Bronchial epithelial cell (primary cell): ENCODE data around the gene FARSB. TPM values are rescaled to one million over a fixed set of nuclear protein-coding genes. Genes with fewer than 3 reads are reported as not detected.

Experiments used
- DNase-seq: peaks from one replicate; pipeline ENCODE4 v3.0.0-alpha.2; 2010; ENCODE audit warnings: low read depth
- FAIRE-seq: peaks from 2 replicates; lab custom pipeline; 2011; peaks lifted over from hg19 to GRCh38; lab: Jason Lieb, UNC
- H3K27me3 ChIP-seq: 2 replicates; pipeline ENCODE4 v1.5.1; 2011; ENCODE audit warnings: low read length; ENCODE audit not compliant: control insufficient read depth, insufficient read depth
- H3K36me3 ChIP-seq: 2 replicates; pipeline ENCODE4 v1.5.1; 2011; ENCODE audit warnings: low read length; ENCODE audit not compliant: control insufficient read depth, insufficient read depth
- H3K4me3 ChIP-seq: 2 replicates; pipeline ENCODE4 v1.5.1; 2011; ENCODE audit warnings: mild to moderate bottlenecking, low read depth, low read length, control low read depth
- total RNA-seq: library from RNA; depleted of rRNA; stranded (reverse); fragments of >200 nt; gene quantifications from 2 replicates; pipeline ENCODE4 v1.2.1, GENCODE V29; 2014
- TF ChIP-seq, protein P1 (sequence below): IDR thresholded peaks from 2 replicates; pipeline ENCODE4 v1.5.1; 2011; ENCODE audit warnings: mild to moderate bottlenecking, moderate library complexity, low read length, control low read depth, inconsistent platforms; ENCODE audit not compliant: insufficient read depth, severe bottlenecking

The FARSB gene
- total RNA-seq, 1 donor from 2014 or later = 12.9 TPM

DNA sequence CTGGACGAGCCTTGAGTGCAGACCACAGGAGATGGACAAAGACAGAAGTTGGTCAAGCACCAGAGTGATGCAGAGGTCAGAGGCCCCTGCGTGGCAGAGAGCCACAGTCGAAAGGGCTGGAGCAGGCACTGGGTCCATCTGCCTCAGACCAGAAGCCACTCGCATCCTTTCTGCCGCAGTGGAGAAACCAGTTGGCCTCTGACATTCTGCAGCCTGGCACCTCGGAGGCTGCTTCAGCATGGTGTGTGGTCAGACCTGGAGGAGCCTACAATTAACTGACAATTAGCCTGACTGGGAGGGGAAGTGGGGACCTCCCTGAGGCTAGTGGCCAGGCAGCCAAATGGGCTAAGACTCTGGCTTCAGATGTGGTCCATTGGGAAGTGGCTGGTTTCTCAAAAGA is 120.4 kb downstream of the FARSB start:
- DNase-seq (no peak), FAIRE-seq (peak; percentile 18)
- Histone ChIP-seq H3K27me3 (no peaks in the 10 kb centered on the region), H3K4me3 (no peak overlapping the region), H3K36me3 (no peaks in the 10 kb centered on the region)
- TF ChIP-seq, protein P1, sequence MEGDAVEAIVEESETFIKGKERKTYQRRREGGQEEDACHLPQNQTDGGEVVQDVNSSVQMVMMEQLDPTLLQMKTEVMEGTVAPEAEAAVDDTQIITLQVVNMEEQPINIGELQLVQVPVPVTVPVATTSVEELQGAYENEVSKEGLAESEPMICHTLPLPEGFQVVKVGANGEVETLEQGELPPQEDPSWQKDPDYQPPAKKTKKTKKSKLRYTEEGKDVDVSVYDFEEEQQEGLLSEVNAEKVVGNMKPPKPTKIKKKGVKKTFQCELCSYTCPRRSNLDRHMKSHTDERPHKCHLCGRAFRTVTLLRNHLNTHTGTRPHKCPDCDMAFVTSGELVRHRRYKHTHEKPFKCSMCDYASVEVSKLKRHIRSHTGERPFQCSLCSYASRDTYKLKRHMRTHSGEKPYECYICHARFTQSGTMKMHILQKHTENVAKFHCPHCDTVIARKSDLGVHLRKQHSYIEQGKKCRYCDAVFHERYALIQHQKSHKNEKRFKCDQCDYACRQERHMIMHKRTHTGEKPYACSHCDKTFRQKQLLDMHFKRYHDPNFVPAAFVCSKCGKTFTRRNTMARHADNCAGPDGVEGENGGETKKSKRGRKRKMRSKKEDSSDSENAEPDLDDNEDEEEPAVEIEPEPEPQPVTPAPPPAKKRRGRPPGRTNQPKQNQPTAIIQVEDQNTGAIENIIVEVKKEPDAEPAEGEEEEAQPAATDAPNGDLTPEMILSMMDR = no peak

DNA sequence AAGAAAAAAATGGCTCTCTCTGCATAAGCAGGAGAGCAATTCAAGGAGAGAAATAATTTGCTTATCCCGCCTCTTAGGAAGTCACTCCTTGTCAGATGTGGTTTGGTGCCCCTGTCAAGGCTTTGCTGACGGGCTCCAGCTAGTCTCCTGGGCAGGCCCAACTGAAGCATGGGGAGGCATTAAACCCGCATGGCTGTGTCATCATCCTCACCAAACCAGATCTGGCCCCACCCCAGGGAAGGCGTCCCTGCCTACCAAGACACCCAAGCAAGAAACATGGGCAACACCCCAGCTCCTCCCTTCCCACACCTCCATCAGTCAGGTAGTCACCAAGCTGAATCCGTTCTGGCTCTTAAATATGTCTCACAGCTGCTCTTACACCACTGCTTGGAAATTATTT is 123.6 kb downstream of the FARSB start:
- no peak overlapping the region for H3K4me3 ChIP-seq
- FAIRE-seq = peak; percentile 98

DNA sequence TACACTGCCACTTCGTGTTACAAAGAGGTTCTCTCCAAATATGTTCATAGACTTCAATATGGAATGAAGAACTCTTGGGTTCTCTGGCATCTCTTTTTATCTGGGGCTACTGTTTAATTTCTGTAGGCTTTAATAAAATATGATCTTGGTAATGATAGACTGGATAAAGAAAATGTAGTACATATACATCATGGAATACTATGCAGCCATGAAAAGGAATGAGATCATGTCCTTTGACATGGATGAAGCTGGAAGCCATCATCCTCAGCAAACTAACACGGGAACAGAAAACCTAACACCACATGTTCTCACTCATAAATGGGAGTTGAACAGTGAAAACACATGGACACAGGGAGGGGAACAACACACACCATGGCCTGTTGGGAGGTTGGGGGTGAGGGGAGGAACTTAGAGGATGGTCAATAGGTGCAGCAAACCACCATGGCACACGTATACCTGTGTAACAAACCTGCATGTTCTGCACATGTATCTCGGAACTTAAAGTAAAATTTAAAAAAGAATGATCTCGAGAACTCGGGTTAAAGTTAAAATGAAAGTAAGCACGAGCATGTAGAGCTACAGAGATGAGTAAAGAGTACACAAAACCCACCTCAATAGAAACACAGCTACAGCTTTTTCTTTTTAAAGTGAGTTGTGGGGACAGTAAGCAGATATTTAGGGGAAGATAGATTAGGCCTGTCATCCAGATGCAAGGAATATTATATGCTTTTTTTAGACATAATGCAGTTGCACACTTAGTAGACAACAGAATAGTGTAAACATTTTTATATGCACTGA is 129.2 kb downstream of the FARSB start:
- no peak for DNase-seq
- Histone ChIP-seq H3K4me3 (no peak overlapping the region), H3K36me3 (peaks cover 2% of the 10 kb centered on the region), H3K27me3 (no peaks in the 10 kb centered on the region)
- TF ChIP-seq, protein P1 = no peak
- FAIRE-seq = no peak

More for the DNA sequence above, 123.6 kb downstream of the FARSB start:
- H3K27me3 ChIP-seq = no peaks in the 10 kb centered on the region
- H3K36me3 ChIP-seq = no peaks in the 10 kb centered on the region
- DNase-seq = peak; percentile 70
- TF ChIP-seq, protein P1 = no peak

DNA sequence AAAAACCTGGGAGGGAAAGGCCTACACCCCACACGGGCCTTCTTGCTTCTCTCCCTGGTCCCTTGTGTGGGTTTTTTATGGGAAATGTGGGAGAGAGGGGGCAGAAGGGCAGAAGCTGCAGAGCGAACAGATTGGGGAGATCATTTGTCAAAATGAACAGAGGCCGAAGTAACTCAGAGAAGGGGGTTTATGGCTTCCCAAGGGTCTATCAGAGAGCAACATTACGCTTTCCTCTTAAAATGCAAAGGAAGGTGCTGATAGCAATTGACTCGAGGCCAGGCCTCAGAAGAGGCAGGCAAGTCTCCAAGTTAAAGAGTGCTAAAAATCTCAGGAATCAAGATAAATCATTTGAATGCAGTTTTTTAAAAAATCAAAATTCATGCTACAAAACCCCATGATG is 130.1 kb downstream of the FARSB start:
- DNase-seq (no peak), FAIRE-seq (no peak)
- Histone ChIP-seq H3K36me3 (peaks cover 2% of the 10 kb centered on the region), H3K4me3 (no peak overlapping the region), H3K27me3 (no peaks in the 10 kb centered on the region)
- TF ChIP-seq, protein P1 = no peak

DNA sequence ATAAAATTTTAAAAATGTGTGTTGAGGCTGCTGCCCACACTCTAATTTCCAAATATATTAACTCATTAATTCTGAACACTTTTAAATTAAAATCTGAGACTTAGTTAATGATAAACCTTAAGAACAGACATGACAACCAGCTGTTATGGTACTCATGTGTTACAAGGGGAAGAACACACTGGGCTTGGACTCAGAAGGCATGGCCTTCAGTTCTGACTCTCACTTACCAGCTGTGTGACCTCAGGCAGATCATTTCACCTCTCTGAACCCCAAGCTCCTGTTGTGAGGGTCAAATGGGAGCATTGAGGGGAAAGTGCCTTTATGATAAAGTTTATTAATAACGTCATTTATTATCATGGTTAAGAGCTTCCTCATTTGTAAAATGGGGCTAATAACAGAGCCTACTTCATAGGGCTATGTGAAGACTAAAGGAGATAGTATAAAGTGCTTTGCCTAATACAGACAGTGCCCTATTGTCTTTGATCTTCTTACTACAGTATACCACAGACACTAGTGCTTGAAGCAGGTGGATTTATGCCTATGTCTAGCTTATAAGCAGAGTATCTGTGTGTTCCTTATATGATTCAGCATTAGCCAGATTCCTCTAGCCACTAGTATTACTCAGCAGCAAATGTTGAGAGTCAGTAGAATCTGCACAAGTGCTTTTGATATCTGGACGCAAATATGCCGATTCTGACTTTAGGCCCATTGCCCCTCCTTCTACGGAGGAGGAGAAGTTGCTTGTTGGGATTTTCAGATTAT is 131.9 kb downstream of the FARSB start:
- no peaks in the 10 kb centered on the region for H3K27me3 ChIP-seq
- H3K36me3 ChIP-seq = peaks cover 2% of the 10 kb centered on the region
- no peak overlapping the region for H3K4me3 ChIP-seq
- DNase-seq (peak; percentile 52), FAIRE-seq (no peak)
- TF ChIP-seq, protein P1 = no peak
